ENCODE measurements around the gene ABCD4.

- TF ChIP-seq CTCF (IDR thresholded peaks at IDR 0.05; ENCODE audit: low read length) (no peak), EZH2 (IDR thresholded peaks at IDR 0.05; ENCODE audit: borderline replicate concordance, low read length) (no peak)
These were observed 44.5 kb upstream of the ABCD4 start for GRCh38 chr14:74347097-74347794.

Data from OCI-LY1 (cell line).